Liver (tissue), 9 donors: Measurements from ENCODE around the gene PLA2G4A. TPM values are rescaled to one million over a fixed set of nuclear protein-coding genes. Genes with fewer than 3 reads are reported as not detected.

ENCODE experiments used
- DNase-seq: peaks from one replicate; pipeline ENCODE4 v3.0.0-alpha.2; 2017; ENCODE audit warnings: low spot score
- H3K27ac ChIP-seq, 2 donors: one replicate each; pipeline ENCODE4 v1.7.0; 2013; ENCODE audit warnings: inconsistent platforms in 2 of 2, low read length in 2 of 2, control low read depth in 1 of 2, low read depth in 1 of 2, mild to moderate bottlenecking in 1 of 2
- H3K27me3 ChIP-seq, 4 donors: one replicate each; pipeline versions ENCODE4 v1.6.1 to v1.7.0; 2013; ENCODE audit warnings: low read length in 3 of 4, inconsistent platforms in 1 of 4, mild to moderate bottlenecking in 1 of 4, moderate library complexity in 1 of 4; ENCODE audit not compliant: control insufficient read depth in 4 of 4, insufficient read depth in 4 of 4
- H3K36me3 ChIP-seq, 4 donors: one replicate each; pipeline versions ENCODE4 v1.6.1 to v1.7.0; 2013; ENCODE audit warnings: low read length in 3 of 4, mild to moderate bottlenecking in 3 of 4, low read depth in 1 of 4, moderate library complexity in 1 of 4; ENCODE audit not compliant: control insufficient read depth in 4 of 4, insufficient read depth in 3 of 4
- H3K4me1 ChIP-seq, 4 donors: one replicate each; pipeline versions ENCODE4 v1.6.1 to v1.7.0; 2013; ENCODE audit warnings: low read length in 3 of 4, mild to moderate bottlenecking in 3 of 4, moderate library complexity in 1 of 4; ENCODE audit not compliant: control insufficient read depth in 4 of 4, insufficient read depth in 4 of 4
- H3K4me3 ChIP-seq, 3 donors: one replicate each; pipeline versions ENCODE4 v1.6.1 to v1.7.0; 2013; ENCODE audit warnings: low read length in 3 of 3, control low read depth in 1 of 3, low read depth in 1 of 3, mild to moderate bottlenecking in 1 of 3
- H3K9ac ChIP-seq, 2 donors: one replicate each; pipeline ENCODE4 v1.7.0; 2013; ENCODE audit warnings: low read length in 2 of 2, mild to moderate bottlenecking in 2 of 2, moderate library complexity in 2 of 2, control low read depth in 1 of 2, low read depth in 1 of 2
- H3K9me3 ChIP-seq, 4 donors: one replicate each; pipeline versions ENCODE4 v1.6.1 to v1.7.0; 2013; ENCODE audit warnings: low read length in 3 of 4; ENCODE audit not compliant: control insufficient read depth in 4 of 4
- ATF3 ChIP-seq: IDR thresholded peaks from 2 replicates; pipeline ENCODE4 v1.6.1; 2016; ENCODE audit warnings: antibody characterized with exemption
- CTCF ChIP-seq: fragments of 150-350 bp; IDR thresholded peaks from 2 replicates; pipeline ENCODE4 v1.5.1; 2017; ENCODE audit warnings: improper control_type of control experiment, low read depth, low read length; ENCODE audit not compliant: missing input control
- EGR1 ChIP-seq, 2 donors: IDR thresholded peaks; 2 replicates each; pipeline ENCODE4 v1.6.1; 2016 to 2018; ENCODE audit warnings: antibody characterized with exemption in 2 of 2, low read depth in 2 of 2
- FOXA1 ChIP-seq: IDR thresholded peaks from 2 replicates; pipeline ENCODE4 v1.6.1; 2016; ENCODE audit warnings: antibody characterized with exemption
- FOXA2 ChIP-seq: IDR thresholded peaks from 2 replicates; pipeline ENCODE4 v1.6.1; 2016; ENCODE audit warnings: antibody characterized with exemption
- GABPA ChIP-seq, 2 donors: IDR thresholded peaks in 1 of 2; conservative IDR thresholded peaks in 1 of 2; 2 replicates each; pipeline ENCODE4 v1.6.1; 2016; ENCODE audit warnings: antibody characterized with exemption in 2 of 2, mild to moderate bottlenecking in 1 of 2, moderate library complexity in 1 of 2
- HNF4A ChIP-seq, 2 donors: conservative IDR thresholded peaks; 2 replicates each; pipeline ENCODE4 v1.6.1; 2016; ENCODE audit warnings: antibody characterized with exemption in 2 of 2, mild to moderate bottlenecking in 2 of 2
- HNF4G ChIP-seq: IDR thresholded peaks from 2 replicates; pipeline ENCODE4 v1.6.1; 2016; ENCODE audit warnings: antibody characterized with exemption
- MAX ChIP-seq: IDR thresholded peaks from 2 replicates; pipeline ENCODE4 v1.6.1; 2016; ENCODE audit warnings: antibody characterized with exemption
- RAD21 ChIP-seq, 2 donors: IDR thresholded peaks; 2 replicates each; pipeline ENCODE4 v1.6.1; 2016; ENCODE audit warnings: antibody characterized with exemption in 2 of 2, mild to moderate bottlenecking in 2 of 2
- REST ChIP-seq: IDR thresholded peaks from 2 replicates; pipeline ENCODE4 v1.6.1; 2016; ENCODE audit warnings: antibody characterized with exemption, mild to moderate bottlenecking
- RXRA ChIP-seq, 2 donors: IDR thresholded peaks; 2 replicates each; pipeline ENCODE4 v1.6.1; 2017 to 2018; ENCODE audit warnings: antibody characterized with exemption in 2 of 2, mild to moderate bottlenecking in 1 of 2
- SP1 ChIP-seq: IDR thresholded peaks from 2 replicates; pipeline ENCODE4 v1.6.1; 2018; ENCODE audit warnings: antibody characterized with exemption, mild to moderate bottlenecking
- YY1 ChIP-seq: IDR thresholded peaks from 2 replicates; pipeline ENCODE4 v1.6.1; 2016; ENCODE audit warnings: antibody characterized with exemption, mild to moderate bottlenecking
- ZBTB33 ChIP-seq: IDR thresholded peaks from 2 replicates; pipeline ENCODE4 v1.6.1; 2016; ENCODE audit warnings: antibody characterized with exemption
- WGBS: extraction: QIAGEN DNeasy Blood & Tissue Kit; methylation state at CpG from one replicate; pipeline ENCODE4 v1.1.7; 2013; 5-methylcytosine and 5-hydroxymethylcytosine counted together
- polyA plus RNA-seq, 2 donors: library from polyadenylated mRNA; stranded (reverse) in 1 of 2; unstranded in 1 of 2; fragments of 200-250 nt in 1 of 2; fragments of >200 nt in 1 of 2; fragmentation: Nextera tagmentation in 1 of 2; extraction: Ambion mirVana in 1 of 2; gene quantifications; one replicate each; pipeline versions ENCODE4 v1.2.1 to v1.2.3, GENCODE V29; 2013 to 2015
- total RNA-seq, 2 donors: library from RNA; depleted of rRNA; stranded (reverse); fragments of >200 nt; gene quantifications; one replicate each; pipeline ENCODE4 v1.2.3, GENCODE V29; 2014
- donor health status: healthy.
- donor health status: healthy.
- donor health status: healthy.
- donor health status: healthy.
- donor health status: healthy.

PLA2G4A gene
- total and polyA plus RNA-seq, 4 donors: 0.39 to 2.5 (median 1.1) TPM

GRCh38 chr1:186843226-186843625 lies 14.5 kb downstream of the PLA2G4A start:
- Histone ChIP-seq H3K27ac (no peak overlapping the region), H3K4me3 (no peak overlapping the region), H3K4me1 (no peaks in the 10 kb centered on the region), H3K36me3 (no peaks in the 10 kb centered on the region), H3K9ac (no peak overlapping the region), H3K9me3 (no peaks in the 10 kb centered on the region), H3K27me3 (no peaks in the 10 kb centered on the region)
- TF ChIP-seq REST (no peak), GABPA (IDR thresholded peaks at IDR 0.05 in 1 of 2, conservative IDR thresholded peaks at IDR 0.05 in 1 of 2) (no peak), CTCF (no peak), FOXA1 (no peak), FOXA2 (no peak), SP1 (no peak), ZBTB33 (no peak), RXRA (IDR thresholded peaks at IDR 0.05) (no peak), YY1 (no peak), MAX (no peak), RAD21 (IDR thresholded peaks at IDR 0.05) (no peak), HNF4G (no peak), ATF3 (no peak), EGR1 (IDR thresholded peaks at IDR 0.05; ENCODE audit: low read depth in 2 of 2) (no peak), HNF4A (conservative IDR thresholded peaks at IDR 0.05) (no peak)
- 59% methylated on average over 2 of the region's 2 CpGs for WGBS
- DNase-seq: no peak

- Histone ChIP-seq H3K27ac (no peak overlapping the region), H3K9ac (no peak overlapping the region), H3K9me3 (no peaks in the 10 kb centered on the region), H3K27me3 (no peaks in the 10 kb centered on the region), H3K4me1 (no peaks in the 10 kb centered on the region), H3K36me3 (no peaks in the 10 kb centered on the region), H3K4me3 (no peak overlapping the region)
- 81% methylated on average over 2 of the region's 2 CpGs for WGBS
- no peak for TF ChIP-seq REST
- TF ChIP-seq MAX: no peak
- DNase-seq: no peak
Measured at GRCh38 chr1:186843931-186844330, 15.2 kb downstream of the PLA2G4A start.
